GM18867 (cell line): Measurements from ENCODE around the gene CHSY3.
A peak's percentile ranks its signal among the peaks of the same experiment; 100 is the strongest.

ENCODE experiments used
- ATAC-seq: cut with Tn5 transposase; IDR thresholded peaks from one replicate; pipeline ENCODE4 v1.9.1; 2021; ENCODE audit warnings: mild to moderate bottlenecking, moderate library complexity; ENCODE audit not compliant: unreplicated experiment

The CHSY3 gene

DNA sequence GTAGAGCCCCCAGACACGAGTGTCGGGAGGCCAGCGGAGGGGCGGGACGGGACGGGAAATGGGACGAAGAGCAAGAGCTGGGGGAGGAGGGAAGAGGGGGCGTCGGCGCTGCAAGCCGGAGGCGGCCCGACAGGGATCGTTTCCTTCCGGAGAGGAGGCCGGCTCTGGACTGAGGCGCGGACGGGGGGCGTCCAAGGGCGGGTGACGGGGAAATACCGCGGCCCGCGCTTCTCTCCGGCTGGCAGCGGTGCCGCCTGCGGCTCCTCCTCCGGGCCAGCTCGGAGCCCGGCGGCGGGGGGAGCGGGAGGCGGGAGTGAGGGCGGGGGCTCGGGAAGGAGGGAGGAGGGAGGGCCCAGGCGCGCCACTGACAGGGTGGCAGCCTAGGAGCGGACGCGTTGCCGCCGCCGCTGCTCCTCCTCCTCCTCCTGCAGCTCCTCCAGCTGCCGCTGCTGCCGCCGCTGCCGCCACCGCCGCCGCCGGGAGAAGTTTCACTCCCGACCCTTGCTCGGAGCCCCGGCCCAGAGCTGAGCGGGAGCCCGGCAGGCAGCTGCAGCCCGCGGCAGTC is at the start of gene CHSY3:
Gene CHSY3 (plus strand): TSS at position 364 of the 565 bp plus-strand sequence.
- peak; percentile 72 for ATAC-seq

DNA sequence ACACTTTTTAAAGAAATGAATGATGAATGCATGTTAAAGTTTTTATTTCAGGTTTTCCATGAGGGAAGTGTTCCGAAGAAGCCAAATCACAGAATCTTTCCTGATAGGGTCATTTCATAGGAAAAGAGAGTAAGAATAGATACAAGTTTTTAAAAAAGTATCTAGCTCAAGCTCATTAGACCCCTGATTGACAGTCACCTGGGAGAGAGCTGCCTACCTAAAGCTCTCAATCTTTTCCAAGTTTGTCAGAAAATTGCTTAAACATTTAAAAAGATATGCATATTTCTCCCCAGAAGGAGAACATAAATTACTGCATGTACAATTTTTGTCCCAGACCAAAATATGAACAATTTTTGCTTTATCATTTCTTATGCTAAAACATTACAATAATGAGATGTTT is 47.9 kb upstream of the CHSY3 start:
- no peak for ATAC-seq

DNA sequence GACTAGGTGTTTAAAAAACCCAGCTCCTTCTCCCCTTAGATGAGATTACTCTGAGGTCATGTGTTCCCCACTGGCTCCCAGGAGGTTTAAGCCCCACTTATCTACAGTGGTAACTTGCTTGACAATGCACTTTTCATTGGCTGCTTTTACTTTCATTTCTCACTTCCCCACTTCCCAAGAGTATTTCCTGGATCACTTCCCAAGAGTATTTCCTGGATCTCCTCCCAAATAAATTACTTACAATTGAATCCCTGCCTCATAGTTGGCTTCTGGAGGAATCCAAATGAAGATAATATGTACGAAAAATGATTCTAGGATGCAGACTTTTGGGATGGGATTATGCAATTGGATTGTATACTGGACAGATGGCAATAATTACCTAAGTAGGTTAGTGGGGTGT is 47.1 kb upstream of the CHSY3 start:
- ATAC-seq: no peak

DNA sequence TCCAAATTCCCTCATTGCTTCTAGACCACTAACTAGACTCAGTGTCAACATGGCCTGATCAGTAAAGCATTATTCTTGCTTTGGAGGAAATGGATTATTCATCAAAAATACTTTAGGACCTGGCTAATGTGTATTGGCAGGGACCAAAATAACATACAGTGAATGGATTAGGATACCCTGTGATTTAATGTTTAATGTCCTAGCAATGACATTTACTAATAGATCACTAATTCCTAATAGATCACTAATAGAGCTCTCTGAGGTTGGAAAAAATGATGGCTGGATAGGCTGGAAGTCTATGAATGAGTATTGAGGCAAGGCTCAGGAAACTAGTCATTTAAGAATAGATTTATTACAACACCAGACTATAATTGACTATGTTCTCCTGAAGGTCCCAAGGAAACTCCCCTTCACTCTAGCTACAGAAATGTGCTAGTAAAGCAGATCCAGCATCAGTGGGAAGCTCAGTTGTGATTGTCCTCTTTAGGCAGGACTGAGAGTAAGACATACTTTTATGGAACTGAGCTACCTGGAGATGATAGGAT is 46.1 kb upstream of the CHSY3 start:
- ATAC-seq: no peak

DNA sequence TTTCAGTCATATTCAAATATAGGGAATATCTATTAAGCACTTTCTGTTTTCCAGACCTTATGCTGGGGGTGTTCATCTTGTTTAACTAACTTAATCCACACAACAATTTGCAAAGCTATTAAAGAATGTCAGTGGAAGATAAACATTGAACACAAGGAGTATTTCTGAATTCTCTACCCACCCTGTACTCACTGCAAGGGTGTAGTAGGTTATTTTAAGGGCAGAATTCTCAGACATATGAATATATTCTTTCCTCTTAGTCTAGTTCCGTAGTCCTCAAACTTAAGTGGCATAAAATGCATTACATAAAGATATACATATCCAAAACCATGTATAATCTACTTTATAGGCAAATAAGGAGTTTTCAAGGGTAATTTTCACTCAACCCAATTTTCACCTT is 19.9 kb upstream of the CHSY3 start:
- ATAC-seq: no peak

DNA sequence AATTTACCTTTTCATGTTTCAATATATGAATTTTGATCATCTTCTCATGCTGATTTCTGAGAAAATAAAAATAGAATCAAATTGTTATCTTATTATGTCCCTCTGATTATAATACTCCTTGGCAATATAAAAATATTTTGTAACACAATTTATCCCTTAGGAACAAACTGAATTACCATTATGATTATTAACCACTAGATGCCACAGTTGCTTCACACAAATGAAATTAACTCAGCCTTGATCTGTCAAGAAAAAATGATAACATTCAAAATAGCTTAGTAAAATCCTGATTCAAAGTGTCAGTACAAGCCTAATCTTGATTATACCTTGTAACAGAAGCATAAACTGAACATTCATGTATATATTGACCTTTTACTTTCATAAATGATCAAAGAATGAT is 4.8 kb upstream of the CHSY3 start:
- no peak for ATAC-seq

DNA sequence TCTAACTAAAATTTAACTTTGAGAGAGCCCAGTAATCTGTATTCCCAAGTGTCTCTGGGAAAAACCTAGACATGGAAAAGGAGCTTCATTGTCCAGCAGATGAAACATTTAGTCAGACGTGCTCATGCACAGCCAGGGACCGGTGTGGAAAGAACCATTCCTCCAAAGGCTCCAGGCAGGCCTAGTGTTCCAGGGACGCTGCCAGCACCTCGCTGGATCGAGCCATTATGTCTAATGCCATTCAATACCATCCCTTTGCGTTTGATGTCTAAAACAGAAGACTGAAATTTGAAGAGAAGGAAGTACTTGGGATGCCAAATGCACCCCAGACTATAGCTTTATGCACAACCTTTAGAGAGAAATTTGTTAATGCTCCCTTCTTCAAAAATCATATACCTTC is 1.4 kb upstream of the CHSY3 start:
- ATAC-seq: no peak

DNA sequence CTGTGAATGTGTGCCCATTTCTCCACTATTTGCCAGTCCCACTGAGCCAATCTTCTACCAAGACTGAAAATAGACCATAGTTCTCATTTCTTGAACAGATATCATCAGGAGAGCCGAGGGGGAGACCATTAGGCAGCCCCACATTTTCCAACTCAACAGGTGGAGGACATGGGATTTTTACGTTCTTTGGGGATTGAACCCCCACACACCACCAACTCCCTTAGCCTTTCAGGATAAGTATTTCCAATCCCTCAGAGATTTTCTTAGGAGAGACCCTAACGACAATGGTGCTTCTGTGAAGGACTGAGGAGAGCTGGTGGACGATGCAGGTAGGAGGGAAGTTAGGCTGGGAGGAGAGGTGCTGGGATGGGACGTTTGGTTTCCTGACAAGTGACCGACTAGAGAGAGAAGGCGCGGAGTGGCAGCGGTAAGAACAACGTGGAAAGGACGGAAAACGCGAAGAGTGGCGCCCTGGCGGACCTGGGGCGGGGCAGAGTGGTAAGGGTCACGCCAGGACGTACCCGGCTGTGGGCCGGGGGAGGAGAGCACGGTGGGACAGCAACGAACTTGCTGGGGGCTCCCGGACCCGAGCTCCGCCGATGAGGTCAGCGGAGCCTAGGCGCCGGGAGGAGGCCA is 681 bp upstream of the CHSY3 start:
- peak; percentile 1 for ATAC-seq

DNA sequence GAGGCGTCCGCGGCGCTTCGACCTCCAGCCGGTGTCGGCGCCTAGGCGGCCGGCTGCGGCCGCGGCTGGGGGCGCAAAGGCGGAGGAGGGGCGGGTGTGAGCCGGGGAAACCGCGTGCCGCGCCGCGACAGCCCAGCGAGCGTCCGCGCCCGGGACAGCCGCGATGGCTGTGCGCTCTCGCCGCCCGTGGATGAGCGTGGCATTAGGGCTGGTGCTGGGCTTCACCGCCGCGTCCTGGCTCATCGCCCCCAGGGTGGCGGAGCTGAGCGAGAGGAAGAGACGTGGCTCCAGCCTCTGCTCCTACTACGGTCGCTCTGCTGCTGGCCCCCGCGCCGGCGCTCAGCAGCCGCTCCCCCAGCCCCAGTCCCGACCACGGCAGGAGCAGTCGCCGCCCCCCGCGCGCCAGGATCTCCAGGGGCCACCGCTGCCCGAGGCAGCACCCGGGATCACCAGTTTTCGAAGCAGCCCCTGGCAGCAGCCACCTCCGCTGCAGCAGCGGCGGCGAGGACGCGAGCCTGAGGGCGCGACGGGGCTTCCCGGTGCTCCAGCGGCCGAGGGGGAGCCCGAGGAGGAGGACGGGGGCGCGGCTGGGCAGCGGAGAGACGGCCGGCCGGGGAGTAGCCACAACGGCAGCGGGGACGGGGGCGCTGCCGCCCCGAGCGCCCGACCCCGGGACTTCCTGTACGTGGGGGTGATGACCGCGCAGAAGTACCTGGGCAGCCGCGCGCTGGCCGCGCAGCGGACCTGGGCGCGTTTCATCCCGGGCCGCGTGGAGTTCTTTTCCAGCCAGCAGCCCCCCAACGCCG is 605 bp downstream of the CHSY3 start:
- peak; percentile 37 for ATAC-seq

DNA sequence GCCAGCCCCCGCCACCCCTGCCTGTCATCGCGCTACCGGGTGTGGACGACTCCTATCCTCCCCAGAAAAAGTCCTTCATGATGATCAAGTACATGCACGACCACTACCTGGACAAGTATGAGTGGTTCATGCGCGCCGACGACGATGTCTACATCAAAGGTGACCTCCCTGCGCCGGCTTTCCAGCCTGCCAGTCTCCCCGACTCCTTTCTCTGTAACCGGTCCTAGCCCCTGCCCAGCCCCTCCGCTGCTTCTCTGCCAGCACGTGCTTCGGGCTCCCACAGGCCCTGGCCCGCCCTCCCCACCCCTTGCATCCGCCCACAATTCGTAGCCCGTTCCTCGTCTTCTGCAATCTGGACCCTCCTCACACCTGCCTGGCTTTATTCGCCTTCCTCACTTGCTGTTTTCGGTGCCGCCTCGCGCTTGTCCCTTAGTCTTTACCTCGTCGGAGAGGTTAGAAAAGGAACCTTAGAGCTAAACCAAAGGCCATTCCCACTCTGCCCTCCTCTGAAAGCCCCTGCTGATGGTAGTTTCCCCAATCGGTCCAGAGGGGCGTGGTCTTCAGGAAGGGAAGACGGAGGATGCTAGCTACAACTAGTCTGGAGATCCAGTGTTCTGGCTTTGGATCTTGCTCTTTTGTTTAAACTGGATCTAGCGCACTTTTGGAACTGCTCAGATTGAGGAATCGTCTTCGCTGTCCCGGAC is 1.4 kb downstream of the CHSY3 start:
- no peak for ATAC-seq

DNA sequence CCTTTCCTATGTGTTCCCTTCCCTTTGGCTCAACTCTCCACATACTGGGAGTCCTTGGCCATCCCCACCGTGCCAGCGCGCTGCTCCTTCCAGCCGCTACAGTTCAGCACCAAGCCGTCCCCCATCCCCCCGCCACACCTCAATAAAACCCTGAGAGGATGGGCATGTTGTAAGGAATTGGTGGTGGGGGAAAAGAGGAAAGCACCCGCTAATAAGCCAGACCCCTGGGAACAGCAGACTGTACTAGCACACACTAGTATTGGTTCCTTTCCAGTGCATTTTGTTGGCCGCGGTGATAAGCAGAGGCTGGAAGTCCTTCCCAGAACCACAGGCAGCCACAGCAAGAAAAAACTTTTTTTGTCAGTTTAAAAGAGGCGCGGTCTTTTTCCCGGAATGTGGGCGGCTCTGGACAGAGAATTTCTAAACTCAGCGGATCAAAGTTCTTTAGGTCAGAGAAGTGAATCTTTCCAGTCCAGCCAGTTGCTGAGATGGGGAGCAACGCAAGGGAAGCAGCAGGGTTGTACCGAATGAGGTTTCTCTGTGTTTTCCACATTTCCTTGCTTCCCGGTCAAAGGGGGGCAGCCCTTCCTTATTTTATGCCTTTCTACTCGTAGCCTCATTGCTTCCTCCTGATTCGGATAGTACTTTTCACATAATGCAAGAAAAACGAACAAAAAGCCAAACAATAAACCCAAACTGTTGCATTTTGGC is 2.1 kb downstream of the CHSY3 start:
- no peak for ATAC-seq

DNA sequence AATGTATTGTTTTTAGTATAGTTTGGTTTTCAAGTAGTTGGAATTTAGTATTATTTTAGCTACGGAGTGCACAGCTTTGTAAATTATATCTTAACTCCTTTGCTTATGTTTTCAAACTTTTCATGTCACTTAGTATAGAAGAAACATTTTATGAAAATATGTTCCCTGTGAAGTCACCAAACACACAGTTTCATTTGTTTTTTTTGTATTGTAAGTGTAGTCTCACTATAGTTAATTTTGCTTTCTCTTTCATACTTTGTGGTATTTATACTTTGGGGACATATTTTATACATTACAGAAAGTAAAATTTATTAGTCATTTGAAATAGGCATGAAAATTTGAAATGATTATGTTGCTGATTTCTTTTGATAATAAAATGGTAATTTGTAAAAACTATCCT is 5.0 kb downstream of the CHSY3 start:
- peak; percentile 51 for ATAC-seq

DNA sequence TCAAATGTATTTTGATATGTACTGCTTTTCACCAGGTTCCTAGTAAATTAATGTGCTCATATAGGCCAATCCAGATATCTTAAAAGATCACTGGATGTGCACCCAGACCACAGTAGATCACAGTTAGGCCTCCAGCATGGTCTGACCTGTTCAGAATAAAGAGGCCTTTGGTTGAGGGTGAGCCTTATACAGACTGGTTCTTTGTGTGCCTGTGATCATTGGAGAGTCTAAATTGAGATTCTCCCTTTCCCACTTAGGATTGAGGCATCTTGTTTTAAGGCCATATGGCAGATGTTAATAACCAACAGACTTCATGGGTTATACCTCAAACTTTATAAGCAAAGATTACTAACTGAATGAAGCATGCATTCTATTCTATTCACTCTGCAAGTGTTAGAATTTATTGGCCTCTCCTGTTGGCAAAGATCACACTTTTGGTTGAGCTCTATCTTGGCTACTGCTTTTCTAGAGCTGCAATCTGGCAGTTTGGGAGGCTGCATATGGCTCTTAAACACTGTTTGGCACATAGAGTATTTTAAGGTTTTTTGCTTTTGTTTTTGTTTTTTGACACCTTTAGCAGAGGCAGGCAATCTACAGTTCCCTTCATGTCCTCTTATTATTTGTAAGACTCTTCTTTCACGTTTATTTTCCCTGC is 8.5 kb downstream of the CHSY3 start:
- ATAC-seq: no peak

DNA sequence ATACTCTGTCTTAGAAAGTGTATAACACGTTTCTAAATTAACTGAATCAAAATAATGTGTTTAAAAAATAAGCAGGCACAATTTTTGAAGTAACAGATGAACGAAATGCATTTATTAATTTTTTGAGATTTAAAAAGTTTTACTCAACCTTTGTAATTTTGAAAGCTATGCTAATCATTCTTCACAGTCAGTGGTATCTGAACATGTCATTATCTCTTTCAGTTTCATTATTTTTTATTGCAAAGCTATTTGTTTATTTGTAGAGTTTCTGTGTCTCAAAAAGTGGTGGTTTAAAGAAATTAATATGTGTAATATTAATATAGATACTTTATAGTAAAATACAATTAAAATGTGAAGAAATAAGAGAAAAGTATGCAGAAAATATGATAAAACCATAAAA is 11.2 kb downstream of the CHSY3 start:
- peak; percentile 66 for ATAC-seq

DNA sequence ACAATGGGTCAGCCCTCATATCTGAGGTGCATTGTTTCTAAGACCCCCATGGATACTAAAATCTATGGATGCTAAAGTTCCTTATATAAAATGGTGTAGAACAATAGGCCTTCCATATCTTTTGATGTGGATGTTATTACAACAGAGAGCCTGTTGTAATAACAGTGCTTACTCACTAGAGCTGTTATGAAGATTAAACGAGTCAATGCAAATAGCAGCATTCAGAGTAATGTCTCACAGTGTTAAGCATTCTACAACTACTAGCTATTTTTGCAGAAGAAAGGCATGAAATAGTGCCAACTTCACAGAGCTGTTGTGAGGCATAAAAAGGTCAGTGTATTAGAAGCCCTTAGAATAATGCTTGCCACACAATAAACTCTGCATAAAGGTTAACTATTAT is 13.0 kb downstream of the CHSY3 start:
- ATAC-seq: no peak

DNA sequence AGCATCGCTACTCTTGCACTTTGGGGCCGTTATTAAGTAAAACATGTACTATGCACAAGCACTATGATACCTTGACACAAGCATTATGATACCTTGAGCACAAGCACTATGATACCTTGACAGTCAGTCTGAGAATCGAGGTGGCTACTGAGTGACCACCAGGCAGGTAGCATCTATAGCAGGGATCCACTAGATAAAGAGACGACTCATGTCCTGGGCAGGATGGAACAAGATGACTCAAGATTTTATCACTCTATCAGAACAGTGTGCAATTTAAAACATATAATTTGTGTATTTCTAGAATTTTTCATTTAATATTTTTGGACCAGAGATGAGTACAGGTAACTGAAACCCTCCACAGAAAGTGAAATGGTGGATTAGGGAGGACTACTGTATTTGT is 16.9 kb downstream of the CHSY3 start:
- no peak for ATAC-seq

DNA sequence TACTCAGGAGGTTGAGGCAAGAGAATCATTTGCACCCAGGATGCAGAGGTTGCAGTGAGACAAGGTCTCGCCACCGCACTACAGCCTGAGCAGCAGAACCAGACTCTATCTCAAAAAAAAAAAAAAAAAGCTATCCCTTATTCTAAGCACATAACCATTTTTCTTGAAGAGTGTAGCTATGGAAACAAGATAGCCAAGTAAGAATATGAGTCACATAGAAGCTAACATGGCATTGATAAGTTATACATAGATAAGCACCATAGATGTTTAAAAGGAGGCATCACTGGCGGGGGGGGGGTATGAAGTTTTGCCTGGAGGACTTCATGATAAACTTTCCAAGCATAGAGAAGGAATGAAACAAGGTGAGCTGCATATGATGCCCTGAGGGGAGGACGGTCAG is 26.0 kb downstream of the CHSY3 start:
- no peak for ATAC-seq

DNA sequence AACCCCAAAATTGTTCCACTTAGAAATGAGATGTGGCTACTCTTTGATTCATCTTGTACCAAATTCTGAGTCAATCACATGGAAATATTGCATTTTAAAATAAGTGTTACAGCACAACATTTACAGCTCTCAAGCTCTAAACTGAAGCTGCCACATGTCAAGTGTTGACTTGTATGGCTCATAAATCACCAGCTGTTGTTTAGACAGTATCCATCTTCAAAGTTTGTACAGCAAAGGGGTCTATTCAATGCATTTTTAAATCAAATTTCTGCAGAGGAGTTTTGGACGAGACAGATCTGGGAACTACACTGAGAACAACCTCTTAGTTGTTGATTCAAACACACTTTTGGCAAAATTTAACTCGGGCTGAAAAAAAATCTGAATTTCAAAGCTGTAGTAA is 31.4 kb downstream of the CHSY3 start:
- no peak for ATAC-seq

DNA sequence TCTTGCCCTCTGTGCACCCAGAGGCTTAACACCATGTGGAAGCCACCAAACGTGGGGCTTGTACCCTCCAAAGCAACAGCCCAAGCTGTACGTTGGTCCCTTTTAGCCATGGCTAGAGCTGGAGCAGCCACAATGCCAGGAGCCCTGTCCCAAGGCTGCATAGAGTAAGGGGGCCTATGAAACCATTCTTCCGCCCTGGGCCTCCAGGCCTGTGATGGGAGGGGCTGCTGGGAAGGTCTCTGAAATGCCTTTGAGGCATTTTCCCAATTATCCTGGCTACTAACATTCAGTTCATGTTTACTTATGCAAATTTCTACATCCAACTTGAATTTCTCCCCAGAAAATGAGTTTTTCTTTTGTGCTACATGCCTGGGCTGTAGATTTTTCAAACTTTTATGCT is 33.8 kb downstream of the CHSY3 start:
- ATAC-seq: no peak

DNA sequence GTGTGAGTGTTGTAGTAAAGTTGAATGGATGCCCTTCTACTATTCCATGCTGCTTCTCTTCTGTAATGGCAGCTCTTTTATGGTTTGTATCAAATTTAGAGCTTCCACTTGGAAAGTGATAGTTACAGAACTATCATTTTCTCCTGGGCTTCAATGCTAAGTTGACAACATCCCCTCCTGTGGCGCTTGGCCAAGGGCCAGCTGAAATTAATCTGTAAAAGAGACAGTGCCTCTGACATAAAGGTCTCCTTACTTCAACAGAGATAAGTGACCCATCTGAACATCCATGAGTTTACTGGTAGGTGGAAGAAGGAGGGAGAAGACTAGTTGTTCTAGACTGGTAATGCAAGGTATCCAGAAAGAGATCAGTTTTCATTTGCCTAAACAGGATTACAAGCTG is 39.7 kb downstream of the CHSY3 start:
- ATAC-seq: no peak
